ENCODE measurements around the gene MYL4.

The MYL4 gene

DNA sequence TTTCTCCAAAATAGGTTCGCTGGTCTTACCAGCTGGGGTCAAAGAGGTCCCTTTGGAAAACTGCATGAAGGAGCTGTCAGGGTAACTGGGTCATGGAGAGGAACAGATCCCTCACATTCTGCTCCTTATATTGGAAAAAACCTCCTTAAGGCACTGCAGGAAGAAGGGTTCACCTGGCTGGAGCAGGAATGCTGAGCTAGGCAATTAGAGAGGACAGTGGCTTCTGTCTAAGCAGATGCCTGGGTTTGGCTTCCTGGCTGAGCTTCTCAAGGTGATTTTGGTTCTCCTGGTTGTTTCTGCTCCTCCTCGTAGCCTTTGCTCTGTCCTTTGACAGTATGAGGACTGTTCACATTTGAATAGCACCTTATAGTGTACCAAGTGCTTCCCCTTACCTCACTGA is 64.1 kb downstream of the MYL4 start:
- DNase-seq (ENCODE audit: low spot score) = no peak

All from HuH-7 (cell line).